Left lung (tissue), 10 donors: ENCODE data around the gene LLGL1. TPM values are rescaled to one million over a fixed set of nuclear protein-coding genes. Genes with fewer than 3 reads are reported as not detected.

Experiments
- ATAC-seq: fragments of 200-7000 bp; cut with Tn5 transposase; one replicate; pipeline ENCODE4 v1.9.1; 2020; ENCODE audit warnings: moderate library complexity
- DNase-seq, 4 donors: peaks; one replicate each; pipeline ENCODE4 v3.0.0-alpha.2; 2013 to 2020
- H3K27ac ChIP-seq, 2 donors: fragments of 200-600 bp; sonication (generic) in 1 of 2; one replicate each; pipeline versions ENCODE4 v1.5.0 to v1.8.0; 2020 to 2021
- H3K27me3 ChIP-seq, 2 donors: fragments of 200-600 bp; sonication (generic) in 1 of 2; one replicate each; pipeline versions ENCODE4 v1.5.0 to v1.8.0; 2020 to 2021
- H3K36me3 ChIP-seq, 2 donors: fragments of 200-600 bp; sonication (generic) in 1 of 2; one replicate each; pipeline versions ENCODE4 v1.5.0 to v1.8.0; 2020 to 2021
- H3K4me1 ChIP-seq, 2 donors: fragments of 200-600 bp; one replicate each; pipeline ENCODE4 v1.8.0; 2021
- H3K4me3 ChIP-seq, 2 donors: fragments of 200-600 bp; sonication (generic) in 1 of 2; one replicate each; pipeline versions ENCODE4 v1.5.0 to v1.8.0; 2020 to 2021; ENCODE audit warnings: mild to moderate bottlenecking in 1 of 2
- H3K9me3 ChIP-seq, 2 donors: fragments of 200-600 bp; sonication (generic) in 1 of 2; one replicate each; pipeline versions ENCODE4 v1.5.0 to v1.8.0; 2020 to 2021
- intact Hi-C, 2 donors: fragments of 100-400 bp; cut with DNase I; formaldehyde crosslinking; loops; one replicate each; pipeline versions ENCODE4 v1.11.2 to v1.14.2; 2022
- polyA plus RNA-seq, 6 donors: library from polyadenylated mRNA; unstranded; fragments of 120-200 nt; gene quantifications; one replicate each; pipeline ENCODE4 v1.2.1, GENCODE V29; 2013; ENCODE audit not compliant: insufficient read length in 6 of 6
- total RNA-seq, 2 donors: library from RNA; stranded (reverse); fragmentation: NEBNext Ultra II Directional; extraction: Animal tissue kit (Norgen Biotek cat#: 25700); gene quantifications; one replicate each; pipeline ENCODE4 v1.2.1, GENCODE V29; 2021
- TF ChIP-seq, protein P1 (sequence below), 2 donors: fragments of 200-600 bp; sonication (generic) in 1 of 2; IDR thresholded peaks; one replicate each; pipeline versions ENCODE4 v1.5.0 to v1.8.0; 2021; ENCODE audit warnings: antibody characterized with exemption in 2 of 2
- donor health status: DM: no; HTN: yes; CAD: no.
- donor health status: DM: no; HTN: no; CAD: no.

LLGL1 gene
- total and polyA plus RNA-seq, 8 donors, result 14.4 to 40.9 (median 32.8) TPM

DNA sequence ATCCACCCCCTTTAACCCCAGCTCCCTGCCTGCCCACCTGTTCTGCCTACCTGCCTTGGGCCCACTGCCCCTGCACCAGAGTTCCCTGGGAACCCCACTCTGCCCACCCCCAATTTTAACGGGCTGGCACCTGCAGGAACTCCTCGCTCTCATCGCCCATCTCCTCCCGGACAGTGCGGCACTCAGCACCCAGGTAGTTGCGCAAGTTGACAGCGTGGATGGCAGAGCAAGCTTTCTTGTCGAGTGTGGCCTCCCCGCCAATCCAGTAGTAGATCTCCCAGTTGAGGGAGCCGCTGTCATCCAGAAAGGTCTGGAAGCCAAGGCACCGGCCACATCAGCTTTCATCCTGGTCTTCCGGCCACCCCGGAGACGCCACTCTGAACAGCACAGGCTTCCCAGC, 25.3 kb downstream of the LLGL1 start:
- TF ChIP-seq, protein P1, sequence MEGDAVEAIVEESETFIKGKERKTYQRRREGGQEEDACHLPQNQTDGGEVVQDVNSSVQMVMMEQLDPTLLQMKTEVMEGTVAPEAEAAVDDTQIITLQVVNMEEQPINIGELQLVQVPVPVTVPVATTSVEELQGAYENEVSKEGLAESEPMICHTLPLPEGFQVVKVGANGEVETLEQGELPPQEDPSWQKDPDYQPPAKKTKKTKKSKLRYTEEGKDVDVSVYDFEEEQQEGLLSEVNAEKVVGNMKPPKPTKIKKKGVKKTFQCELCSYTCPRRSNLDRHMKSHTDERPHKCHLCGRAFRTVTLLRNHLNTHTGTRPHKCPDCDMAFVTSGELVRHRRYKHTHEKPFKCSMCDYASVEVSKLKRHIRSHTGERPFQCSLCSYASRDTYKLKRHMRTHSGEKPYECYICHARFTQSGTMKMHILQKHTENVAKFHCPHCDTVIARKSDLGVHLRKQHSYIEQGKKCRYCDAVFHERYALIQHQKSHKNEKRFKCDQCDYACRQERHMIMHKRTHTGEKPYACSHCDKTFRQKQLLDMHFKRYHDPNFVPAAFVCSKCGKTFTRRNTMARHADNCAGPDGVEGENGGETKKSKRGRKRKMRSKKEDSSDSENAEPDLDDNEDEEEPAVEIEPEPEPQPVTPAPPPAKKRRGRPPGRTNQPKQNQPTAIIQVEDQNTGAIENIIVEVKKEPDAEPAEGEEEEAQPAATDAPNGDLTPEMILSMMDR (IDR thresholded peaks at IDR 0.05), result no peak
- Histone ChIP-seq H3K27me3 (no peaks in the 10 kb centered on the region), H3K36me3 (peaks cover 0 to 100% of the 10 kb centered on the region in 2 donors), H3K27ac (no peak overlapping the region), H3K4me3 (no peak overlapping the region), H3K4me1 (peaks cover 0 to 17% of the 10 kb centered on the region in 2 donors), H3K9me3 (no peaks in the 10 kb centered on the region)
- DNase-seq, result no peak
- intact Hi-C loops, result no loop called here
- no peak for ATAC-seq

DNA sequence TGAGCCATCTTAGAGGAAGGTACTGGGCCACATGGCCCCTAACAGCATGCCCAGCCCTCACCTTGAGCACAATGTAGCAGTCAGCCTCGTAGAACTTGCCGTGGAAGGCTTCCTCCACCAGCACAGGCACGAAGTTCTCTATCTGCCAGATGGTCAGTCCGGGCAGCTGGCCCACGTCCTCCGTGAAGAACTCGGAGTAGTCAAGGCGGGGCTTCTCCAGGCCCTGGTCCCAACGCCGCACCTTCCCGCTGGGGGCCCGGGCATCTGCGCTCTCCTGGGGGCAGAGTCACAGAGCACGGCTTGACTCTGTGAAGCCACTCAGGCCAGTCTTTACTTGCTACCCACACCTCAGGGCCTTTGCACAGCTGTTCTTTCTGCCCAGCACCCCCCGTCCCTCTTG, 25.8 kb downstream of the LLGL1 start:
- no peaks in the 10 kb centered on the region for H3K27me3 ChIP-seq
- TF ChIP-seq, protein P1 (IDR thresholded peaks at IDR 0.05), result no peak
- ATAC-seq (no peak), DNase-seq (no peak)
- peaks cover 0 to 17% of the 10 kb centered on the region in 2 donors for H3K4me1 ChIP-seq
- no peak overlapping the region for H3K27ac ChIP-seq
- H3K4me3 ChIP-seq, result no peak overlapping the region
- intact Hi-C loops, result no loop called here
- peaks cover 0 to 100% of the 10 kb centered on the region in 2 donors for H3K36me3 ChIP-seq
- no peaks in the 10 kb centered on the region for H3K9me3 ChIP-seq

DNA sequence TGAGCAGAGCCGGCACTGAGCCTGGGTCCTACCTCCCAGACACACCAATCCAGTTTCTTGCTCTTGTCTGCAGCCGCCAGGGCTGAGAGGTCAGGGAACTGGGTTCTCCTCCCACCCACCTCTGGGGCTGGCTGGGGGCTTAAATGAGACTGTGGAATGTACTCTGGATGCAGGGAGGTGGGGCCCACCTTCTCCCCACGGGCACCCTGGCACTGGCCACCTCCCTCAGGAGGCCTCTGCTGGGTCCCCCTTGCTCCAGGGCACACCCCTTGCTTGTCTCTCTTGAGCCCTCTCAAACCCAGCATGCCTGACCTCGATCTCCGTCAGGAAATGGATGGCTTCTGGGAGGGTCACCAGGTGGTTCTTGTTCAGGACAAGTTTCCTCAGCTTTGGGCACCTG, 26.7 kb downstream of the LLGL1 start:
- Histone ChIP-seq H3K27ac (no peak overlapping the region), H3K4me1 (peaks cover 8 to 25% of the 10 kb centered on the region in 2 donors), H3K4me3 (no peak overlapping the region), H3K27me3 (no peaks in the 10 kb centered on the region), H3K9me3 (no peaks in the 10 kb centered on the region), H3K36me3 (peaks cover 0 to 97% of the 10 kb centered on the region in 2 donors)
- intact Hi-C loops, result no loop called here
- TF ChIP-seq, protein P1 (IDR thresholded peaks at IDR 0.05), result no peak
- DNase-seq (no peak), ATAC-seq (no peak)

DNA sequence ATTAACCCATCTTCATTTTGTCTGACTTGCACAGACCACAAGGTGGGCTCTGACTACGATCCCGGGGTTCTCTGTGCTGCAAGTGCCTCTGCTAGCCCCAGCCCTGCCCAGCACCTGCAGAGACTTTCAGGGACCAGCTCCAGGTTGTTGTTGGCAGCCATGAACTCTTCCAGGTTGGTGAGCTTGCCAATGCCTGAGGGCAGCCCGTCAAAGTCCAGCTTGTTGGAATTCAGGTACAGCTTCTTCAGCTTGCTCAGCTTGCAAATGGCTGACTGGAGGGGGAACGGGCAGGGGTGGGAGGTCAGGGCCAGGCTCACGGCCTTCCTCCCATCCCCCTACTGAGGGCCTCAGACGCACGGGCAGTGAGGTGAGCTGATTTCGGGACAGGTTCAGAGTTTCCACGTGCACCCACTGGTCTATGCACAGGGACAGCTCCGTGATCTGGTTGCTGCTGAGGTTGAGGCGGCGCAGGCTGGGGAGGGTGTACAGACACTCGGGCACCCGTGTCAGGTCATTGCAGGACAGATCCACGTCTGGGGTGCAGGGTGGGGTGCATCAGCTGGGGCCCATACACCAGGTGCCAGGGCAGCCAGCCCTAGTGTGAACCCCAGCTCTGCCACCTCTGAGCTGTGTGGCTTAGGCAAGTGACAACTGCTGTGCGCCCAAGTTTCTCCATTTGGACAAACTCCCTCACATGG, 27.9 kb downstream of the LLGL1 start:
- Histone ChIP-seq H3K27ac (no peak overlapping the region), H3K4me1 (peaks cover 13 to 23% of the 10 kb centered on the region in 2 donors), H3K9me3 (no peaks in the 10 kb centered on the region), H3K4me3 (no peak overlapping the region), H3K27me3 (no peaks in the 10 kb centered on the region), H3K36me3 (peaks cover 0 to 85% of the 10 kb centered on the region in 2 donors)
- no peak for DNase-seq
- ATAC-seq, result no peak
- TF ChIP-seq, protein P1 (IDR thresholded peaks at IDR 0.05), result no peak
- intact Hi-C loops, result no loop called here

DNA sequence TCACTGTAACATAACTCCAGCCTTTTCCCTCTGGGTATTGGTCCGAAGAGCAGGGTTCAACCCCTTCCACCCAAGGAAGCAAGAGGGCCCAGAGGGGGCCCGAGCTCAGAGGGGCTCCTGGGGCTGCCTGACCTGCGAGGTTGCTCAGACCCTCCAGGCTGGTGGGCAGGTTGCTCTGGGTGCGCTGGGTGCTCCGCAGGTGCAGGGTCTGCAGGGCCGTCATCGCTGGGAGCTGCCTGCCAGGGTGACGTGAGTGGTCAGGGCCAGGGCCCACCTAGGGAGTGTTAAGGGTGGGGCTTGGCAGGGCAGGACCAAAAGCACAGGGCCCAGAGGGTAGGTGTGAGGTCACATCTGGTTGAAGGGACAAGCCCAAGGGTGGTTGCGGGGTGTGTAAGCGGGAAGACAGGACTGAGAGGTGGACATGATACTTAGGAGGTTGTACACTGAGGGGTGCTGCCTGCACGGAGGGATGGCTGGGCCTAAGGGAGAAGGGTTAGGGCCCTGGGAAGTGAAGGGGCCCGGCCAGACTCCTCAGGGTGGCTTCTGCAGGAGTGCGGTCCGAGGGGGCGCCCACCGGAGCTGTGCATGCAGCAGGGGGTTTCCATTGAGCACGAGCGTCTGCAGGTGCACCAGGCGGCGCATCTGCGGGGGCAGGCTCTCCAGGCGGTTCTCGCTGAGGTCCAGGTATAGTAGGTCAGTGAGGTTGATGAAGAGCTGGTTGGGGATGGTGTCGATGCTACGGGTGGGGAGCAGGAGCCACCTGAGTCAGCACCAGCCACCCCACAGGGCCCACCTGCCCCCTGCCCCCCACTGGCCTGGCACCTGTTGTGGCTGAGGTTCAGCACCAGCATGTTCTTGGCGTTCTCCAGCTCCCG, 28.7 kb downstream of the LLGL1 start:
- Histone ChIP-seq H3K27ac (no peak overlapping the region), H3K27me3 (no peaks in the 10 kb centered on the region), H3K36me3 (peaks cover 0 to 77% of the 10 kb centered on the region in 2 donors), H3K4me1 (peaks cover 13 to 22% of the 10 kb centered on the region in 2 donors), H3K9me3 (no peaks in the 10 kb centered on the region), H3K4me3 (no peak overlapping the region)
- intact Hi-C loops, result no loop called here
- TF ChIP-seq, protein P1 (IDR thresholded peaks at IDR 0.05), result no peak
- DNase-seq (no peak), ATAC-seq (no peak)
